GM18870 (cell line): ENCODE data around the gene JAZF1.

Experiments used
- ATAC-seq: cut with Tn5 transposase; IDR thresholded peaks from one replicate; pipeline ENCODE4 v1.9.1; 2021; ENCODE audit warnings: moderate library complexity; ENCODE audit not compliant: unreplicated experiment

The JAZF1 gene

DNA sequence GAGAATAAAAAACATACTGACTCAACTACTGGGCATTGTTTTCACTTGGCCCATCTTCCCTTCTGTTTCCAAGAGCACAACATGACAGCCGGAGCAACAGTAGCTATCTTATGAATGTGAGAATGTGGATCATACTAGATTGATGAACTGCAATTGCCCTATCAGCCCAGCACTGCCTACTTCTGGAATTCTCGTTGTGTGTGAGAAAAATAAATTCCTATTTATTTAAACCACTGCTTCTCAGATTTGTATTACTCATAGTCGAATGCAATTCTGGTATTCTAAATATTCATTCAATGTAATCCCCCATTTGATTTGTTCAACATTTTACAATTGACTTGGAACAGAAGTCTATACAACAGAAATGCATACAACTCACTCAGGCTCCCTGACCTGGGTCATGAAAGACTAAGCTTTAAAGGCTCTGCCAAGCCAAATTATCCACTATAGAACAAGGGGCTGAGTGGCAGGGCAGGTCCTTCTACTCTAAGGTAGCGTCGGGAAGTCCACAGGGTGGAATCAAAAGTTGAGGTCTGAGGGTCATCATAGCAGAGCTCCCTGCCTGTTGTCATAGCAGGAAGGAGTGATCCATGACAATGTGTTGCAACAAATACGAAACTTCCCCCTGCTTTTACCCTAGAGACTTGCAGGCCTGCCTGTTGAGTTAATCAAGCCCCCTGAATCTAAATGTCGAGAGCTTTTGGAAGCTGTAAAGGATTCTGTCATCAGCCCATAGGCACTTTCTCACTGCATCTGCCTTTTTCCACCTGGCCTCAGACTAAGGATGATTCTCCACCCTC is 12.4 kb upstream of the JAZF1 start:
- no peak for ATAC-seq

DNA sequence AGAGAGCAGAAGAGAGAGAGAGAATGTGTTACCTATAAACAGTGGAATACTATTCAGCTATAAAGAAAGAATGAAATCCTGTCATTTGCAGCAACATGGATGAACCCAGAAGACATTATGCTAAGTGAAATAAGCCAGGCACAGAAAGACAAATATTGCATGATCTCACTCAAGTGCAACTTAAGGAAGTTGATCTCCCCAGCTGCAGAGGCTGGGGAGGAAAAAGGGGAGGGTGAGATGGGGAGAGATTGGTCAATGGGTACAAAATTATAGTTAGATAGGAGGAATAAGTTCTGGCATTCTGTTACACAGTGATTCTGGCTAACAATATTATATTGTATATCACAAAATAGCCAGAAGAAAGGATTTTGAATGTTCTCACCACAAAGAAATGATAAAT is 11.2 kb upstream of the JAZF1 start:
- no peak for ATAC-seq

DNA sequence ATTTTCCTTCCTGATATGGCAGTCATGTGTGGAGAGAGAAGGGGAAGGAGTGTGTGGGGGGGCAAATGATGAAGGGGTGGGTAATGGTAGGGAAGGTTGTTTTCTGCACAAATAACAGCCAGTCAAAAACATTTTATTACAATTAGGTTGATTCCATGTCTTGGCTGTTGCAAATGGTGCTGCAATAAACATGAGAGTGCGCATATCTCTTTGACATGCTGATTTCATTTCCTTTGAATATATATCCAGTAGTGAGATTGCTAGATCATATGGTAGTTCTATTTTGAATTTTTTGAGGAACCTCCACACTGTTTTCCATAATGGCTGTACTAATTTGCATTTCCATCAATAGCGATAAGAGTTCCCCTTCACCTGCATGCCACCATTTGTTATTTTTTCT is 10.6 kb upstream of the JAZF1 start:
- no peak for ATAC-seq

DNA sequence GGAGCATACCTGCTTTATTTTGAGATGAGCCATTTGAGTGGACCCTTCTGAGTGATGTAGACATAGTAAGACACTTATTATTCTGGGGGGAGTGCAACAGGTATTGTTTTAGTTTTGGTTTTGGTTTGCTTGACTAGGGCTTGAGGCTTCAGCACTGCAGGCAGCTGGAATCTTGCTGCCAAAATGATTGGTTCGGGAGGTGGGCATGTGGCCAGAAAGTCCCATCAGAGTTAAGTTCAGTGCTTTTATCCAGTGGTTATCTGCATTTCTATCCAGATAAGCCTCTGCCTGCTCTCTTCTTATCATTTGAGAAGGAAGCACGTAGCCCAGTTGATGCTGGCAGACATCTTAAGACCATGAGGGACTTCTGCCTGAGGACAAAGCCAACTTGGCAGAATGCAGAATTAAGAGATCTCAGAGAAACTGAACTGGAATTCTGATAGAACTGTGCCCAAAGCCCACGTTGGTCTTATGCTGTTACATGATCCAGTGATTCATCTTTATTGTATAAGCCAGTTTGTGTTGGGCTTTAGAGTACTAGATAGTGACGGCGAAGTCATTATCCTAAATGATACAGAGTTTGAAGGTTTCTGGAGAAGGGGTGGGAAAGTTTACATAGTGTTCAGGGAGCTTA is 9.6 kb upstream of the JAZF1 start:
- ATAC-seq, result no peak

DNA sequence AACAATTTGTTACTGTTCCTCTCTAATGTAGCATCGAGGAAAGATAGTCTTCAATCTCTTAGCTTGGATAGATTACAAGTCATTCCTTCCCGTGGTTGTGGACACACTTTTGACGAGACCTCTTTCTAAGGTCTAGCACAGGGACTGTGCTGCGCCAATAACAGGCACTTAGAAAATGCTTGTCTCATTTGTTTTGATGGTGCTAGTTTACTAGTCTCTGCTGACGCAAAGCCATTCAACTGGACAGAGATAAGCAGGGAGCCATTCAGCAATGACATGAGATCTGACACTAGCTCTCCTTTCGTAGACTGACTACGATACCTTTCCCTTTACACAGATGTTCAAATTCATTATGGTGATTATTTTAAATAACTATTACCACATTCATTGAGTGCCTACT is 6.4 kb upstream of the JAZF1 start:
- ATAC-seq, result no peak

DNA sequence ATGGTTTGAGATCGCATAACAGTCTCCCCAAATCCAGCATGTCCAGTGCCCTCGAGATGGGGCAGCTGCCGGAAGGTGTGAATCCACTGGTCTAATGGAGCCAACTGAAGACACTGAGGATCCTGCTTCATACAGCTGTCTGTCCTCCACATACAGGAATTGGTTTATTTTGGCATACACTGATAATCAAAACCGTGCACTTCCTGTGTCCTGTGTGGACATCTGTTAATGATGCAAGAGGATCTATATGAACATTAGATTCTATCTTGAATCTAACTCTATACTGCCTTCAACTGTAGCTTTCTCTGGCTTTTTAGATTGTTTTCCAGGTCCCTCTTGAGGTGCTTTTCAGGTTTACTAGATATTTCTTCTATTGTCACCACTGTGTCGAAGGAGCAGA is 3.0 kb upstream of the JAZF1 start:
- no peak for ATAC-seq

DNA sequence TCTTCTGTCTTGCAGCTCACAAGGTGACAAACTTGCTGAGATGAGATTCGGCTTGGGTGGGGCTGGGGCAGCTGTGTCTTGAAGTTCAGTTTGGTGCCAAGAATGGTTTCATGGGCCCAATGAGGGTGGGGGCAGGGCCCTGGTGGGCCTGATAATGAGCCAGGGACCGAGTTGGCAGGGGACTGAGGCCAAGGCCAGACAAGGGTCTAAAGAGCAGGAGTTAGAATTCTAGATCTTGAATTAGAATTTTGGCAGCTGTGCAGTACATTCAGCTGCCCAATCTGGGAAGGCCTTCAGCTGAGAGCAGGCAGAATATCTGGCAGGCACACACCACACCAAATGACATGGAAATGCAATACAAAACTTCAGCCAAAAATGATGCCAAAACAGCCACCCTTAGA is 1.5 kb upstream of the JAZF1 start:
- no peak for ATAC-seq

DNA sequence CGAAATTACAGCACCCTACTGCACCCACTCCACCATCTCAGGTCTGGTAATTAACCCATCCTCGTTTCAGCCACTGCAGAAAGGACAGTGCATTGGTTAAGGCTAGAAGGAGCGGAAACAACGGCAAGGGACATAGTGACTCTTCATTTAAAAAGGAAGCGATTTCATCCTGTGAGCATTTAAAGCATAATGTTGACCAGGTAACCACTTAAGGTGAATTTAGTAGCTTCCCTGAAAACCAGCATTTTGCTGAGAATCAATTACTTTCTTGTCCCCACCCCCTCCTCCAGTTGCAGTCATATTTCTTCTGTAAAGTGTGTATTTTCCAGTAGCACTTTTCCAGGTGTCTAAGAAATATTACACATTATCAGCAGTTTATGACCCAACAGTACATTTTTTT is 821 bp upstream of the JAZF1 start:
- ATAC-seq, result no peak

DNA sequence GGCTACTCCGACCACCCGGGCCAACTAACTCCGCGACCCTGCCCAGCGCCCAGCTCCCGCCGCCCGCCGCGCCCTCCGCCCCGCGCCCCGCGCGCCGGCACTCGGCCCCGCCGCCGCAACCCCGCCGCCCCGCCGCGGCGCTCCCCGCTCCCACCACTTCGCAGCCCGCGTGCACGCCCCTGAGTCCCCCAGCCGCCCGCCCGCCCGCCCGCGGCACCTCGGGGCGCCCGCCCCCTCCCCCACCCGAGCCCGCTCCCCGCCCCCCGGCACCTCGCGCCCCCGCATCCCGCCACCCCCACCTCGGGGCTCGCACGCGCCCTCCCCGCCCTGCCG is 598 bp downstream of the JAZF1 start:
- ATAC-seq, result no peak

DNA sequence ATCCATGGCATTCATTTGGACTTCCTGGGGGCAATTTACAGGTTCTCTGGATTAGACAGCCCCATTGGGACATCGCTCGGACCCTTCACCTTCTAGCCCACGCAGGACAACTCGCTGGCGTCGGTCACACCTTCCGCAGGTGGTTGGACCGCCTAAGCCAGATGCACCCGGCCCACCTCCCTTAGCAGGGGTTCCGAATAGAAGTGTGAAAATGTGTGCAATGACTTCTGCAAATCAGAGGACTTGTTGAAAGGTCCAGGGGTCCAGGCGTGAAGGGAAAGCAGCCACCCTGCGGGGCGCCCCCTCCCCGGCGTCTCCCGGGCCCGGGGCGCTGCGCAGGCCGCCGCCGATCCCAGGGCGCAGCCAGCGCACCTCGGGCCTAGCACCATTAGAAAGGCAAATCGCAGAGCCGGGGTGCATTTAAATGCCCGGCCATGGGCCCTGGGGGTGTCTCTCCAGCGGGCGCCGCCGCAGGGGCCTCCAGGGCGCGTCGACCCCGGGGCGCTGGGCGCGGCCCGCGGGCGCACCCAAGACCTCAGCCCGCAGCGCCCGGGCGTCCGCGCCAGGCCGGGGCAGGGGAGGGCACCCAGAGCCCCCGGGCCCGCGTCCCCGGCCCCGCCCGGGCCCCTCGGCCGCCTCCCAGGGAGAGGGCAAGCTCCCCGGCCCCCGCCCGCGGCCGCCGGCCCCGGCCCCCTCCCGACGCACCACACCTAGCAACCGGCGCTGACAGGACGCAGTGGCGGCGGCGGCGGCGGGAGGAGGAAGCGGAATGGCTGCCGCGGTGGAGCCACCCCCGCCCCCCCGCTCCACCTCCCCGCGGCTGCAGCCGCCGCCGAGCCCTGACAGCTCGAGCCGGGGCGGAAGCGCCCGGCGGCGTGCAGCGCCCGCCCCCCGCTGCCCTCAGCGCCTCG is 1.2 kb downstream of the JAZF1 start:
- no peak for ATAC-seq

DNA sequence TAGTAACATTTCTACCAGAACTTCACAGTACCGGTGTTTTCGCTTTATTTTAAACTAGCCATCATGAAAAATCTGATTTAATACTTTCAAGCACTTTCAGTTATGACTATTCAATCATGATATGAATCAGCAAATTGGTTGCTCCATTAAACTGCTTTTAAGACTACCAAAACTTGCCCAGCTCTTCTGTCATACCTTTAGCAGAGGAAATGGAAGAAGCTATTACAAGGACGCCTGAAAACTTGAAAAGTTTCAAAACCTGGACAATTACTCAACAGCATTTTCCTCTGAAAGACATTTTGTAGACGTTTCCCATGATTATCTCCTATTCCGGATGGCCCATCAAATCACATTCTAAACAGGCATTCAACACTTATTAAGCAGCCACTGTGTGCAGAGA is 2.0 kb downstream of the JAZF1 start:
- ATAC-seq, result no peak

DNA sequence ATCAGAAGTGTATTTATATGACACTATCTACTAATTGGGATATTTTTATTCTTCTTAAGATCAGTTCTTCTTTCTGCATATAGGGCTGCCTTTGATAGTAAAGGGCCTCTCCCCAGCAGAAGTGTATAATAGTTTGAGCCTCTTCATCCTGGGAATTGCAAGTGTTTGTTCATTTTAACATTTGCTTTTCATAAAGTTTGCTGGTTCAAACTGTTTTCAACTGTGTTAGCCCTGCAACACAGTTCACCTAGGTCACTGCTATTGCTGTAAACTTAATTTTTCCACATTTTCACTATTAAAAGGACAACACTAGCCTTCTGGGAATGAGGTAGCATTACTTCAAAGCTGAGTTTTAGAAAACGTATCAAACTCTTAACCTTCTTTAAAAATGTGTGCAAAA is 2.8 kb downstream of the JAZF1 start:
- ATAC-seq, result no peak

DNA sequence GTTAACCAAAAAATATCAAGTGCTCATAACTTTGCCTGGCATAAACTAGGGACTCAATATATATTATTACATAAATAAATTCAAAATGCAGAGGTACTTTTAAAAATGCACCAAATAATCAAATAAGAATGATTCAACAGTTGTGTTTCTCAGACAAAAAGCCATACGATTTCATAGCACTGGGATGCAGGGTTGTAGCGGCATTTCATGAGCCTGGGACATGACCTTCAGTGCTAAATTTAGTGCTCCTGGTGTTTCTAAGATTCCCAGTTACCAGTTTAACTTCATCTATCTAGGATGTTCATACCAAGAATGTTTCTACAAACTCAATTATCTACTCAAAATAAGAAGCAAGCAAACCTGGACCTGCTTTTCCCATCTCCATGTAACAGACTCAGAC is 4.0 kb downstream of the JAZF1 start:
- ATAC-seq, result no peak

DNA sequence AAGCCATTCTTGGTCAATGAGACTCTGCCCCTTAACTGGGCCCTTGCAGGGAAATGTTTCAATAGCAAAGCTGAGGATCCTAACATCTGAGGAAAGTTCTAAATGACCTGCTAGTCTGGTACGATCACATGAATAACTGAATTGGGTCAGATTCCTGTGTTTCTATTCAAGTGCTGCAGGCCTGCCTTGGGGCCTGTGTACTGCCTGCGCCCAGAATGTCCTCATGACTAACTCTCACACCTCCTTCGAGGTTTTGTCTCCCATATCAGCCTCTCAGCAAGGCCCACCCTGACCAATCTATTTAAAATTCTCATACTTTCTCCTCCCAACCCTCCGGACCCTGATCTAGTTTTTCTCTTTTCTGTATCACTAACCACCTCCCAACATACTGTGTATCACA is 4.4 kb downstream of the JAZF1 start:
- ATAC-seq, result no peak

DNA sequence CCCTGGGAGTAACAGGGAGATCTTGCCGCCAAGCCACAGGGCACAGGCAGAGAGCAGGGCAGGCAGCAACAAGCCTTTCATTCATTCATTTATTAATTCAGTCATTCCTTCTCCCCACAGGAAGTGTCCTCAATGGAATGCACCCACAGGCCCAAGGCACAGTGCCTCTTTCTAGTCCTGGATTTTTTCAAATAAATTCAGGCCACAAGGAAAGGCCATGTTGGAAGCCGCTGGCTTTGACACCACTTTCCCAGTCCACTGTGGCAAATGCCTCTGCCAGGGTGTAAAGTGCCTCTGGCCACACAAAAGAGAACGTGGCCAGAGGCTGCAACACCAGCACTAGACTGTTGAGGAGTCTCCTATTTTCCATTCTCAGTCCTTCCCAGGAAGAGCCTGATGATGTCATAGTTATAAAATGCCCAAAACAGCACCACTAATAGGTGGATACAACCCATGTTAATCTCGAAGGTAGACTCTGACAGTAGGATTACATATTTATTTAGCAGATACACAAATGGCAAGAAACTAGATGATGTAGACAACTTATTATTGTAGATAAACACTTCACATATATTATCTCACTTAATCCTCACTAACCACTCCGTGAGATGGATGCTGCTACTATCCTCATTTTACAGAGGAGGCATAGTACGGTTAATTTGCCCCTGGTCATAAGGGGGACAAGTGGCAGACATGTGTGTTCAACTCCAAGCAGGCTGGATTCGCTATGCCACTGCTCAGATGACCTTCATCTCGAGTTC is 5.5 kb downstream of the JAZF1 start:
- no peak for ATAC-seq

DNA sequence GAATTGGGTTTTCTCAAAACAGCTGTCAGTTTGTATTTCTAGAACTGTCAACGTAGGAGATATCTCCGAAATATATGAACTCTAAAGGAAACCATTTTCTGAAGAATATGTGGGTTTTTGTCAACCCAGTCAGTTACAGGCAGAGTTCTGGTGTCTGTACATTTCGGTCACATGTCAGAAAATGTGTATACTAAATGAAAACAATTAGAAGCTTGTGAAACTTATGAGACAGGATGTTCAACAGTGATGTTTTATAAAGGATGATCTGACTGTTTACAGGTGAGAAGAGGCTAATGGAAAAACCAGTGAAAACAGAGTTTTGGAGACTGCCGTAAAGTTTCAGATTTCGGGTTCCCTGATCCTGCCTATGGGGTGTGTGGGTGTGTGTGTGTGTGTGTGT is 6.2 kb downstream of the JAZF1 start:
- no peak for ATAC-seq

DNA sequence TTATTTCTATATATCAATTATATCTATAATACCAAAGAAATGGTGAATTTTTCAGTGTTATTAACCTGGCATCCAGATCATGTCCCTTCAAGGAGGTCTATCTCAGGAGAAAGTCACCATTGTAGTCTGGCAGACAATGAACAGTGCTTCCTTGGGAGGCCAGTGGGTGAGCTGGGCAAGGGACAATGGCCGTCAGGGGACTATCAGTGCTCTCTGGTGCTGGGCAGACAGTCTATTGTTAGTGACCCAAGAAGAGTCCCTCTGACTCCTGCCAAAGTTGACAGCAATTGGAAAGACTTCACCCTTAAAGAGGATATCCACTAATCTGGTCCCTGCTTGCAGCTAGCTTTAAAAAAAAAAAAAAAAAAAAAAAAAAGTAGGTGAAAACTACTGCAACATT is 7.1 kb downstream of the JAZF1 start:
- ATAC-seq, result no peak

DNA sequence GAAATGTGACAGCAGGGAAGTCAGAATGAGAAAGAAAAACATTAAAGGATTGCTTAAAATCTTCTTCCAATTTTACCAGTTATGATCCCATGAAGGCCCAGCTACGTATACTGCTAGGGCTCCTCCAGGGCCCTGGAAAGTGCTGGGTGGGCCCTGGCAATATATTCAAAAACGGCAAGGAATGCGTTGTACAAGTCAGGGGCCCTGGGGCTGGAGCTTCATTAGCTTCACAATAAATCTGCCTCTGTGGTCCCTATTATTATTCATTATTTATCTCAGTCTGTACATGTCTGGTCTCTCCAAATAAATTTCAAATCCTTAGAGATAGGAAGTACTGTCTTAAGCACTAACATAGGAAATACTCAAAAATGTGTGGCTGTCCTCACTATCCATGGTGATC is 7.6 kb downstream of the JAZF1 start:
- ATAC-seq, result no peak

DNA sequence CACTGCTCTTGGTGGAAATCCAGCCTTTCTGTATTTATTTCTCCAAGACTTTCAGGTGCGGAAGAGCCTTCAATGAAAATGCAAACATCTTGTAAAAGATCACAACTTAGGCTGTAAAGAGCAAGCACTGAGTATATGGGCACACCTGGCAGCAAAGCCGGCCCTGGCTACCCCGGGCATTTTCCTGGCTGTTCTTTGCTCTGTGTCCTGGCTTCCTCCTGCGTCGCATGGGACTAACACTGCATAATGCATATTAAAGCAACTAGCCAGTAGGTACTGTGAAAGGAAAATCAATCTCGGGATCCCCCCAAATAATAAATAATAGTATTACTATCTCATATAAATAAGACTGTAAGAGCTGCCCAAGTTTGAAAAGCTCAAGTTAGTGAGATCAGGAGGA is 9.9 kb downstream of the JAZF1 start:
- ATAC-seq, result no peak

DNA sequence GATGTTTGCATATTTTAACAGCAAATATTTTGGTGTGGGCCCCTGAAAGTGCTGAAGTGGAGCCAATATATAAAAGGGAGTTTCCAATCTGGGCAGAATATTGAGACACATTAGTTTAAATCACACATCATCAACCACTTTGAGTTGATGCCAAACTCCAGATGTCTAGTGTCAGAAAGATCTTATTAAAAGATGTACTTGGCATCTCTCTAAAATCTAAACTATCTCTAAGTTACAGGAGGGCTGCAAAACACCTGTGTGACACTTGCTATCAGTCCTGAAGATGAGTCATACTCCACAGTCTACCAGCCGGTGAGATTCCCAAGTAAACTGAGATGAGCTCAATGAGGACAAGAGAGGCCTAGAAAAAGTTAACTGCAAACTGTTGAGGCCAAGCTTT is 11.4 kb downstream of the JAZF1 start:
- ATAC-seq, result no peak
